SK-N-SH treated with all-trans-retinoic acid at 6 μM for 48 hours (cell line): ENCODE data around the gene ARHGEF38.

Experiments used
- ATAC-seq: fragments of 200-7000 bp; cut with Tn5 transposase; 3 replicates; pipeline ENCODE4 v1.9.1; 2020; ENCODE audit warnings: mild to moderate bottlenecking, moderate library complexity
- ARNTL ChIP-seq: fragments of 450-650 bp; formaldehyde crosslinking; IDR thresholded peaks from 2 replicates; pipeline ENCODE4 v1.5.0; 2020; ENCODE audit warnings: low read depth, mild to moderate bottlenecking, moderate library complexity, borderline replicate concordance
- BACH2 ChIP-seq: fragments of 250-450 bp; sonication (Bioruptor Pico); IDR thresholded peaks from 2 replicates; pipeline ENCODE4 v1.9.0; 2021; ENCODE audit warnings: mild to moderate bottlenecking, borderline replicate concordance
- CREB5 ChIP-seq: fragments of 250-450 bp; sonication (Bioruptor Pico); IDR thresholded peaks from 2 replicates; pipeline ENCODE4 v1.5.1; 2020; ENCODE audit warnings: low read depth, mild to moderate bottlenecking, moderate library complexity
- CSDC2 ChIP-seq: fragments of 250-450 bp; sonication (Bioruptor Pico); IDR thresholded peaks from 2 replicates; pipeline ENCODE4 v1.5.0; 2020; ENCODE audit warnings: mild to moderate bottlenecking, moderate library complexity
- CSRNP3 ChIP-seq: fragments of 250-450 bp; sonication (Bioruptor Pico); IDR thresholded peaks from 2 replicates; pipeline ENCODE4 v1.5.1; 2021; ENCODE audit warnings: mild to moderate bottlenecking, moderate library complexity
- ESRRG ChIP-seq: fragments of 250-450 bp; sonication (Bioruptor Pico); IDR thresholded peaks from 2 replicates; pipeline ENCODE4 v1.6.1; 2021; ENCODE audit warnings: mild to moderate bottlenecking
- GLIS3 ChIP-seq: fragments of 250-450 bp; sonication (Bioruptor Pico); IDR thresholded peaks from 2 replicates; pipeline ENCODE4 v1.5.0; 2020; ENCODE audit warnings: mild to moderate bottlenecking, moderate library complexity
- ISL1 ChIP-seq: fragments of 250-450 bp; sonication (Bioruptor Pico); IDR thresholded peaks from 2 replicates; pipeline ENCODE4 v2.1.2; 2022; ENCODE audit warnings: mild to moderate bottlenecking, moderate library complexity
- OSR1 ChIP-seq: fragments of 250-450 bp; sonication (Bioruptor Pico); IDR thresholded peaks from 2 replicates; pipeline ENCODE4 v1.8.0; 2022; ENCODE audit warnings: moderate library complexity, mild to moderate bottlenecking, inconsistent platforms
- POU6F1 ChIP-seq: fragments of 250-450 bp; sonication (Bioruptor Pico); IDR thresholded peaks from 2 replicates; pipeline ENCODE4 v1.8.0; 2021; ENCODE audit warnings: low read depth, mild to moderate bottlenecking, moderate library complexity, borderline replicate concordance
- PPARA ChIP-seq: fragments of 250-450 bp; sonication (Bioruptor Pico); IDR thresholded peaks from 2 replicates; pipeline ENCODE4 v1.5.0; 2020; ENCODE audit warnings: mild to moderate bottlenecking, borderline replicate concordance
- RARB ChIP-seq: fragments of 250-450 bp; sonication (Bioruptor Pico); IDR thresholded peaks from 2 replicates; pipeline ENCODE4 v1.8.0; 2021; ENCODE audit warnings: mild to moderate bottlenecking, moderate library complexity
- SNAI2 ChIP-seq: fragments of 250-450 bp; sonication (Bioruptor Pico); IDR thresholded peaks from 2 replicates; pipeline ENCODE4 v1.5.0; 2020; ENCODE audit warnings: mild to moderate bottlenecking, moderate library complexity
- TCF4 ChIP-seq: fragments of 250-450 bp; sonication (Bioruptor Pico); IDR thresholded peaks from 2 replicates; pipeline ENCODE4 v1.8.0; 2021; ENCODE audit warnings: mild to moderate bottlenecking, moderate library complexity, borderline replicate concordance
- TOX ChIP-seq: fragments of 250-450 bp; sonication (Bioruptor Pico); IDR thresholded peaks from 2 replicates; pipeline ENCODE4 v1.8.0; 2021; ENCODE audit warnings: mild to moderate bottlenecking, moderate library complexity, borderline replicate concordance
- TSHZ2 ChIP-seq: fragments of 250-450 bp; sonication (Bioruptor Pico); IDR thresholded peaks from 2 replicates; pipeline ENCODE4 v1.5.0; 2020; ENCODE audit warnings: mild to moderate bottlenecking, moderate library complexity
- ZC3H10 ChIP-seq: fragments of 250-450 bp; sonication (Bioruptor Pico); IDR thresholded peaks from 2 replicates; pipeline ENCODE4 v1.5.1; 2021; ENCODE audit warnings: mild to moderate bottlenecking, moderate library complexity
- ZFP3 ChIP-seq: fragments of 250-450 bp; sonication (Bioruptor Pico); IDR thresholded peaks from 2 replicates; pipeline ENCODE4 v1.5.0; 2020; ENCODE audit warnings: mild to moderate bottlenecking, moderate library complexity
- ZFP30 ChIP-seq: fragments of 450-650 bp; formaldehyde crosslinking; IDR thresholded peaks from 2 replicates; pipeline ENCODE4 v1.5.0; 2022; ENCODE audit warnings: mild to moderate bottlenecking, moderate library complexity
- ZNF565 ChIP-seq: fragments of 450-650 bp; formaldehyde crosslinking; conservative IDR thresholded peaks from 2 replicates; pipeline ENCODE4 v1.5.0; 2020; ENCODE audit warnings: low read depth, mild to moderate bottlenecking, moderate library complexity
- ZNF70 ChIP-seq: fragments of 450-650 bp; formaldehyde crosslinking; IDR thresholded peaks from 2 replicates; pipeline ENCODE4 v1.5.0; 2020; ENCODE audit warnings: mild to moderate bottlenecking, moderate library complexity
- ZNF8 ChIP-seq: fragments of 450-650 bp; formaldehyde crosslinking; IDR thresholded peaks from 2 replicates; pipeline ENCODE4 v1.5.0; 2020; ENCODE audit warnings: mild to moderate bottlenecking, moderate library complexity

Gene ARHGEF38

GRCh38 chr4:105627620-105628019 is 75.2 kb downstream of the ARHGEF38 start (continued):
- TF ChIP-seq OSR1 (no peak), ARNTL (CRISPR knock-in tag) (no peak), POU6F1 (CRISPR knock-in tag) (no peak), PPARA (CRISPR knock-in tag) (no peak), CREB5 (CRISPR knock-in tag) (no peak), RARB (CRISPR knock-in tag) (no peak), ZFP30 (no peak), ZNF8 (CRISPR knock-in tag) (no peak), TCF4 (CRISPR knock-in tag) (no peak), BACH2 (CRISPR knock-in tag) (no peak), ISL1 (no peak), TOX (CRISPR knock-in tag) (no peak)

- TF ChIP-seq ZNF70 (CRISPR knock-in tag) = no peak
- no peak for TF ChIP-seq CSDC2 (CRISPR knock-in tag)
- no peak for TF ChIP-seq PPARA (CRISPR knock-in tag)
- ATAC-seq = no peak
These were observed 78.5 kb downstream of the ARHGEF38 start for GRCh38 chr4:105630670-105631655.

GRCh38 chr4:105631818-105632400 is 79.5 kb downstream of the ARHGEF38 start:
- ATAC-seq = no peak
- TF ChIP-seq TCF4 (CRISPR knock-in tag) (no peak), CSRNP3 (no peak), ZC3H10 (CRISPR knock-in tag) (no peak), SNAI2 (CRISPR knock-in tag) (no peak), ZNF565 (CRISPR knock-in tag) (no peak), ZFP3 (no peak), RARB (CRISPR knock-in tag) (no peak), GLIS3 (CRISPR knock-in tag) (no peak), PPARA (CRISPR knock-in tag) (no peak), OSR1 (no peak), ZNF8 (CRISPR knock-in tag) (no peak), ARNTL (CRISPR knock-in tag) (no peak), ESRRG (CRISPR knock-in tag) (no peak), BACH2 (CRISPR knock-in tag) (no peak), ZNF70 (CRISPR knock-in tag) (no peak), ZFP30 (no peak), CSDC2 (CRISPR knock-in tag) (no peak), ISL1 (no peak), TSHZ2 (CRISPR knock-in tag) (no peak)
